DMS53 treated with DMSO at 0.1 percent for 48 hours (cell line): ENCODE measurements around the gene RANBP1.

Experiments
- DNase-seq: peaks from one replicate; lab custom pipeline; 2025; ENCODE audit not compliant: unreplicated experiment; lab: John Stamatoyannopoulos, UW

RANBP1 gene

DNA sequence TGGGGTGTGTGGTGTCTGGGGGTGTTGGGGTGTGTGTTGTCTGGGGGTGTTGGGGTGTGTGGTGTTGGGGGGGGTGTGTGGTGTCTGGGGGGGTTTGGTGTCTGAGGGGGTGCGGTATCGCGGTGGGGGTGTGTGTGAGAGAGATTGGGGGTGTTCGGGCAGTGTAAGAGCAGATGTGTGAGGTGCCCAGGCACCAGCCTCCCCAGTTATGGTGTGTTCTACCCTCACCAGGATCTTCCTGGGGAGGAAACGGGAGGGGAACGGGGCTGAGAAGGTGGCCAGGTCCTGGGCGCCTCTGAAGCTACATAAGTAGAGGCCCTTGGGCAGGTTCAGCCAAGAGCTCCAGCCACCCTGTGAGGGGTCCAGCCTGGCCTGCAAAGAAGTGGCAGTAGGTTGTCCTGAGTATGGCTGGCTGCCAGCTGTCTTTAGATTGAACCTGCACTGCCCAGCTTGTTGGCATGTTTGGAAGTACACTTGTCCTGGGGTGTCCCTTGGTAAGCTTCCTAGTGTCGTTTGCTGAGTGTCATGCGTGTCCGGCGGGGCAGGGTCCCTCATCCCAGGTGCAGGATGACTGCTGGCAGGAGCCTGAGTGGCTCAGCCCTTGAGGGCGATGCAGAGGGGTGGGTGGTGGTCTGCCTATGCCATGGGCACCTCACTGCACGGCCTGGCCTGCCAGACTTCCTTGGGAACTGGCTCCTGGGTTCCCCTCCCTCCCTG, 7.6 kb downstream of the RANBP1 start:
- no peak for DNase-seq

DNA sequence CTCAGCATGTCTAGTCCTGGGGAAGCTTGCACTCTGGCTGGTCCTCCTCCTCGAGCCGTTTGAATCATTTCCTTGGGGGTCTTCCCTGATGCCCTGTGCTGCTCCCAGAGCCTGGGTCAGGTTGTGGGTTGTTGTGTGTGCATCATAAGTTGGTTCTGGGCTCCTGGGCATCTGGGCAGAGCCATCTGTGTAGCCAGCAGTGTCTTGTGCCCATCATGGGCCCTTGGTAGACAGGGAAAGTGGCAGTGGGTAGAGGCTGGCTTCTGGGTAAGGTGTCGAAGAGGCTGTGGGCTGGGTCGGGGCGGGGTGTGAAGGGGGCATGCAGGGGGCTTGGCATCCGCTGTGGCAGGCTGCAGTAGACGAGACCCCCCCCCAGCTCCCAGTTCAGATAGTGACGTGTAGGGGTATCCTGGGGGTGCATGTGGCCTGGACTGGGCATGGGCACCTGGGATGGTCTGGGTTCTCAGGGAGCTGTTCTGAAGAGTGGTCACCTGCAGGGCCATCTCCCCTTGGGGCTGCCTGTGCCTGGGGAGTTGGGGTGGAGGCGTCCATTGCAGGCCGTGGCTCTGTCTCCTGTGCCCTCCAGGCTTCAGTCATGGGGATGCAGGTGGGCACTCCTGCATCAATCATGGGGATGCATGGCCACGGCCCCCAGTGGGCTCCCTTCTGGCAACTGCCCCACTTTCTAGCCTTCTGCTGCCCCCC, 8.3 kb downstream of the RANBP1 start:
- no peak for DNase-seq

DNA sequence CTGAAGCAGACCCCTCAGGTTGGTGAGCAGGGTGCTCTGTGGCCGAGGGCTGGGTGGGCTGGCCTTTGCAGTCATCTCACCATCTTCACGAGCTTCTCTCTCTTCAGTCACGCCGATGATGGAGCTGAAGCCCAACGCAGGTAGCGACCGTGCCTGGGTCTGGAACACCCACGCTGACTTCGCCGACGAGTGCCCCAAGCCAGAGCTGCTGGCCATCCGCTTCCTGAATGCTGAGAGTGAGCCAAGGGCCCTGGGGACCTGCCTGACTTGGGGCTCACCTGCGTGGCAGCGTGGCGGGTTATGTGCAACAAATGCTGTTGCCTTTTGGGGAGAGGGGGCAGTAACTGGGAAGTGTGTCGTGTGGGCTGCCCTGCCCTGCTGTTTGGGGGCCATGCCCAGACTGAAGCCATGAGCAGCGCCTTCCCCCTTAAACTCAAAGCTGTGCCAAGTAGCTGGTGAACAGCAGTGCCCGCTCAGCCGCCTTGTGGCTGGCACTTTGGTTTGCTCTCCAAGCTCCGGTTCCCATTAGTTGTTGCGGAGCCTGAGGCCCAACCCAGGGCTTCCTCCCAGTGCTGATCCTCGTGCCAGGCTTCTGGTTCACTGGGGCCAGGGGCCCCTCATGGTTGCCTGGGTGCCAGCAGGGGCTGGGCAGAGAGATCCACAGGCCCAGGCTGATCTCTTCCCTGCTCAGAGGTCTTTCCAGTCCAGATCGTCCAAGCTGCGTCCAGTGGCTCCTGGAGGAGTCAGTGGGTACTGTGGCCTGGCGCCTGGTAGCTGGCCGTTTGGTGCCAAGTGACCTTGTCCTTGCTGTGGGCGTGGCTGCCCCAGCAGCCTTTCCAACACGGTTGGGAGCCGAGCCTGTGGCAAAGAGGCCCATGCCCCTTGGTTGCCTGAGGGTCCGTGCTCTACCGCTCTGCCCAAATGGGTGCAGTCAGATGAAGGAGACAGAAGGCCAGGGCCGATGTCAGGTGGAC, 9.6 kb downstream of the RANBP1 start:
- DNase-seq = no peak

DNA sequence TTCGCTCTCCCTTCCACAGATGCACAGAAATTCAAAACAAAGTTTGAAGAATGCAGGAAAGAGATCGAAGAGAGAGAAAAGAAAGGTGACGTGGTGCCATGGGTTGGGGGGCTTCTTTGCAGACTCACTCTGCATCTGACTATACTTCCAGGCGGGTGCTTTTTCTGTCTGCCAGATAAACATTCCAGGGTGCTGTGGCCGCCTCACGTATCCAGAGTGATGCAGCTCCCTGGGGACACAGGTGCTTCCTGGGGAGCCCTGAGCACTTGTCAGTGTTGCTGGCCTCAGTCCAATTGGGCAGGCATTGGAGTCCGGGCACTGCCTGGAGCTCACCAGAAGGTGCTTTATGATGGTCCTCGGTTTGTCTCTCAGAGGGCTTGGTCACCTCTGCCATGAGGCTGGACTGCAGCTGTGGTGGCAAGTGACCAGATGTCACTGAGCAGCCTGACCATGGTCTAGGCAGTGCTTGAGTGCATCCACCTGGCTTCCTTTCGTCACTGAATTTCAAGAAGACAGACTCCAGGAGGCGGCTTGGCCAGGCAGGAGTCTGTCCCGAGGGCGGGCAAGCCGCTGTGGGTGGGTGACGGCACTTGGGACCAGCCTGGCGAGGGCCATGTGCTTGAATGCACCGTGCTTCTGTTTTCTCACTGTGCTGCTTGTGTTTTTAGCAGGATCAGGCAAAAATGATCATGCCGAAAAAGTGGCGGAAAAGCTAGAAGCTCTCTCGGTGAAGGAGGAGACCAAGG, 10.6 kb downstream of the RANBP1 start:
- DNase-seq = no peak

DNA sequence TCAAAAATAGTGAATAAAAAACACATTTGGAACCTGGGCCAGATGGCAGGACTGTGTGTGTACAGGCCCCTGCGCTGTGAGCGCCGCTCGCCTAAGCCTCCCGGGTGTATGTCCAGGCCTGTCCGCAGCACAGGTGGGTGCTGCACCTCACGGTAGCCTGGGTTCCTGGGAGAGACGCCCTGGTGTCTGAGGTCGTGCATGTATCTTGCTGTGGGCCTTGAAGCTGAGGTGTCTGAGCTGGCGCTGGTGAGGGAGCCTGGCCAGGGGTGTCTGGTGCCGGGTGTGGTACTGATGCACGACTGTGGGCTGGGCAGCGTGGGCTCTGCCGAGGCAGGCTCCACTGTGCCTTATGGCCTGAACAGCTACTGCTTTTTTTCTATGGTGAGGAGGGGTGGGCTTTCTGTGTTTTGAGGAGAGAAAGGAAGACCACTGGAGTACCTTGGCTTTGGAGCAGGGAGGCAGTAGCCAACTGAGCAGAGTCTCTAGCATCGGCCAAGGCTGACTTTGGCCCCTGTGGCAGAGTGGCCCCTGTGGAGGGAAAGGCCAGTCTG, 11.5 kb downstream of the RANBP1 start:
- no peak for DNase-seq

DNA sequence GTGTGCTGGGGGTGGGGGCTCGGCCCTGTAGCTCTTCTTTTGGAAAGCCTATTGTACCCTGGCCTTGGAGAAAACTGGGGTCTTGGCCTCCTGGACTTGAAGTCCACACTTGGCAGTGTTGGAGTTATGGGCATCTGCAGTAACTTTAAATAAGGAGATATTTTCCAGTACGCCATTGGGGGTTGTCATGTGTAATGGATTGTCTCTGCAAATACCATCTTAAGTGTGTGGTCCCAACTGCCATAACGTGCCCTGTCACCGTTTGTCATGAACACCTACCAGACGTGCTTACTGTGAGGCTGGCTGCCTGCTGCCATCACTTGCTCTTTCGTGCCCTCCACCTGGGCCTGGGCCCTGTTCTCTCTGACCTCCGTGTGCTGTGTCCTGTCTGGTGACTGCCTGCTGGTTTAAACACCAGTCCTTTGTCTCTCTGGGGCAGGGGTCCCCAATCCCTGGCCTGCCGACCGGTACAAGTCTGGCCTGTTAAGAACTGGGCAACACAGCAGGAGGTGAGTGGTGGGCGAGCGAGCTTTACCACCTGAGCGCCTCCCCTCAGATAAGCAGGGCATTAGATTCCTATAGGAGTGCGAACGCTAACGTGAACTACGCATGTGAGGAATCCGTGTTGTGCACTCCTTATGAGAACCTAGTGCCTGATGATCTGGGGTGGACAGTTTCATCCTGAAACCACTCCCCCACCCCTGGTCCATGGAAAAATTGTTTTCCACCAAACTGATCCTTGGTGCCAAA, 12.1 kb downstream of the RANBP1 start:
- DNase-seq = no peak

DNA sequence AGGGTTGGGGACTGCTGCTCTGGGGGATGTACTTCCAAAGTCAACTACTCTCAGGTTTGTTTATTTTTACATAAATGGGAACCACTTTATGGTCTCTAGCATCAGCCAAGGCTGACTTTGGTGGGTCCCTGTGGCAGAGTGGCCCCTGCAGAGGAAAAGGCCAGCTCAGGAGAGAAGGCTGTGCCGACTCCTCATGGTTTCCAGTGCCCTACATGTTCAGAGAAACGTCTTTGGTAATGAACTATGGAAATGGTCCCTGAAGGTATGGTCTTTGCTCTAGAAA, 12.7 kb downstream of the RANBP1 start:
- no peak for DNase-seq

DNA sequence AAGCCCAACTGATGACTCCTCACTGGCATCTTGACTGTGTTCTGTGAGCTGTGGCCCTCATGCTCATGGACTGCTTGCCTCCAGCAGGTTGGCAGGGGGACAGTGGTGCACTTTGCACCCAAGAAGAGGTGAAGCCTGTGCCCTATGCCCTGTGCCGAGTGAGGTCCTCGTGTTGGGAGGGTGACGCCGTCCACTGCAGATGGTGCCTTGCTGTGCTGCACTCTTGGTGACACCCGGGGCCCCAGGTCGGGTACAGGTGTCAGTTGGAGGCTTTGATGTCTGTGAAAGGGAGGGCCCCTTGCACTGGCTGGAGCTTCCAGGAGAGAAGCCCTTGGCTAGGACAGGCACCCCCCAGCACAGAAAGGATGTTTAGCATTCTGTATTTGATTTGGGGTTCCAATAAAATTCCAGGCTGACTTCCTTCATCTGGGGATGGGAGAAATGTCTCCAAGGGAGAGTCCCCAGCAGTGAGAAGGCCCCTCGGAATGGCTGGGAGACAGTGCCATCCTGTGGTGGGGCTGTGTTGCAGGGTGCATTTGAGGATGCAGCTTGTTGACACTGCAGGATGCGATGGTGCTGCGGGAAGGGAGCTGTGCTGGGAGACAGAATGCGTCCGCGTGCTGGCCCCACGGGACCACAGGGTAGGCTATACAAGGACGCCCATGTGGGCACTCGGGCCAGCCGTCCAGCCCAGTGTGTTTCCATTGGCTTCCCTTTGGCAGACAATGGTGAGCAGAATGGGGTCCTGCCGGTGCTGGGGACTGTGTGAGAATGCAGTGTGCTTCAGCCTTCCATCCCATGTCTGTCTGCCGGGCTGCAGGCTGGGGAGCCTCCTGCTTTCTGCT, 13.2 kb downstream of the RANBP1 start:
- DNase-seq = no peak

DNA sequence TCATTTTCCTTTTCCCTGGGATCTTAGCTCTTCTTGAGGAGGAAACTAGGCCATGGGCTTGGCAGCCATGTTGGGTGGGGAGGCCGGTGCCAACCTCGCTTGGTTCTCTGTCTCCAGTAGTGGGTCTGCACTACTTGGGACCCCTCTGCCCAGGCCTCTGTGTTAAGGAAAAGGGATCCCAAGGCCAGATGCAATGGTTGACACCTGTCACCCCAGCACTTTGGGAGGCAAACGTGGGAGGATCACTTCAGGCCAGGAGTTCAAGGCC, 13.8 kb downstream of the RANBP1 start:
- DNase-seq = no peak

DNA sequence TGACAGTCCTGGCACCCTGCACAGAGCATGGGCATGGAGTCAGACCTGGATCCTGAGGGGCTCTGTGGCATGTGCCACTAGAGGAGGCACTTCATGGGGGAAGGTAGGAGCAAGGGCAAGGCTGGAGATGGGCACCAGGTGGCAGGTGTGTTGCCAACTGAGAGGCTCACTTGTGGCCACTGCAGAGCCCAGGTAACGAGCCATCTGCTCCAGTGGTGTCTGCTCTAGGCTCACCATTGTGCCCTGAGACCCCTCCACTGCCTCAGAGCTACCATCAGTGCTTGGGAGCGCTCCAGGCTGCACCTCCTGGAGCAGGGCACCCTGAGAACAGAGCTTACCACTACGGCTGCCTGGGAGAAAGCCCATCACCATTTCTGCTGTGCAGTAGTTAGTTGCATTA, 14.4 kb downstream of the RANBP1 start:
- no peak for DNase-seq

DNA sequence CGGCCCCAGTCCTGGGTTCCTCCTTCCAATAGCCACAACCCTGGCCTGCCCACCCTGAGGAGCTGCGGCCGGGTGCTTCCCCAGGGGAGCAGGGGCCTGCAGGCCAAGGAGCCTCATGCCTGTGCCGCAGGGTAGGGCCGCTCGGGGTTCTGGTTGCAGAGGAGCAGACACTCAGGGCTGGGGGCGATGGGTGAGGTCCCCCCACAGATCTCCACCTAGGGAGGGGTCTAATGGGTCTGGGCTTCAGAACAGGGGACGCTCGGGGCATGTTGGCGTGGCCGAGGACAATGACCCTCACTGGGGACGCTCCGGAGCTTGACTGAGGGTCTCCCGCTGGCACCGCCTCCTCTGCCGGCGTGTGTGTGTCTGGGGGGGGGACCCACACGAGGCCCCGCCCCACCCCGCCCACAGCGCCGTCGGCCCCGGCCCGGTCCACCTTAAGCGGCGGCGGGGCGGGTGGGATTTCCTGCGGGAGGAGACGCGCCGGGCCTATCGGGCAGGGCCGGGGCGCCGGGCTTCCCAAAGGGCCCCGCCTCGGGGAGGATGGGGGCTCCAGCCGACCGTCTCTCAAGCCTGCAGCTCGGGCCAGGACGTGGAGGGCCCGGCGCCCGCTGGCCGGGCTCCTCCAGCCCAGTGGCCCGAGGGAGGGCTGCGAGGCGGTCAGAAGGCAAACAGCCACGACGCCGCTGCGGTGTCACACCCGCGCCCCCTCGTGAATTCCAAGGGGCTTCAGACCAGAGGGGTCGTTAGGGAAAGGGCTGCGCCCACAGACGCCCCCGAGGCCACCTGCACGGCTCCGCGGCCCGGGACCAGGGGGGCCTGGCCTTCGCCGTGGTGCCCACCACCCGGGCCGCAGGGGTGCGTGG, 15.1 kb downstream of the RANBP1 start:
- no peak for DNase-seq

DNA sequence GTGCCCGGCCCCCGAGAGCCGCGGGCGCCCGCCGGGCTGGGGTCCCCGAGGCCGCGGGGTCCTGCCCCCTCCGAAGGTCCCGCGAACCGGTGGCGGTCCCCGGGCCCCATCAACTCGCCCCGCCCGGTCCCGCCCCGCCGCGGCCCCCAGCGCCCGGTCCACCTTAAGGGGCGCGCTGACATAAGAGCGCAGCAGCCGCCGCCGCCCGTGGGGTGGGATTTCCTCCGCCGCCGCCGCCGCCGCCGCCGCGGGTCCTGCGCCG, 15.6 kb downstream of the RANBP1 start, which contains the start of gene ZDHHC8:
TSS of gene ZDHHC8 (plus strand) at position 208 of the 262 bp plus-strand sequence. CDS start 144 bp downstream, outside the sequence.
- DNase-seq = no peak

DNA sequence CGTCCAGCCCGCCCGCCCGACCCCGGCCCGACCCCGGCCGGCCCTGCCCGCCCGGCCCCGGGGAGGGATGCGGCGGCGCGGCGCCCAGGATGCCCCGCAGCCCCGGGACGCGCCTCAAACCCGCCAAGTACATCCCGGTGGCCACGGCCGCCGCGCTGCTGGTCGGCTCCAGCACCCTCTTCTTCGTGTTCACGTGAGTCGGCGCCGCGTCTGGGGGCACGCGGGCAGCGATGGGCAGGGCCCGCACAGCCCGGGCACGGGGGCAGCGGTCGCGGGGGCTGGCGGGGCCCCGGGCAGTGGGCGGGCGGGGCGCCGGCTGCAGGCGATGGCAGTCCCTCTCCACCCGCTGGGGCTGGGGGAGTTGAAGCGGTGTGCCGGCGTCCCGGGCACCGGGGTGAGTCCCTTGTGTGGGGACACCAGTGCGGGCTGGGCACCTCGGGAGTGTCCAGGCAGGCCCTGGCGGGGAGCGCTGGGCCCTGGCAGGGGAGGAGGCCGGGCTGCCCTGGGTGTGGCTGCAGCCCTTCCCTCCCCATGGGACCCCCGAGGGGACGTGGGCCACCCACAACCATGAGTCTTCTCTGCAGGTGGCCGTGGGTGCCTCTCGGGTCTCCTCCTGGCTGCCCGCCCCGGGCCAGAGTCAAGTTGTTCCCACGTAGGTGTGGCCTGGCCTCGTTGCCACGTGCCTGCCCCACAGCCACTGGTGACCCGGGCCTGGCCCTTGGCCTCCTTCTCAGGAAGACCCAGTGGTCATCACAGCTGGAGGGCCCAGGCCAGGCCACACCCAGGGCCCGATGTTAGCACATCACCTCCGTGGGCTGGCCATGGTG, 16.2 kb downstream of the RANBP1 start:
- DNase-seq = no peak

DNA sequence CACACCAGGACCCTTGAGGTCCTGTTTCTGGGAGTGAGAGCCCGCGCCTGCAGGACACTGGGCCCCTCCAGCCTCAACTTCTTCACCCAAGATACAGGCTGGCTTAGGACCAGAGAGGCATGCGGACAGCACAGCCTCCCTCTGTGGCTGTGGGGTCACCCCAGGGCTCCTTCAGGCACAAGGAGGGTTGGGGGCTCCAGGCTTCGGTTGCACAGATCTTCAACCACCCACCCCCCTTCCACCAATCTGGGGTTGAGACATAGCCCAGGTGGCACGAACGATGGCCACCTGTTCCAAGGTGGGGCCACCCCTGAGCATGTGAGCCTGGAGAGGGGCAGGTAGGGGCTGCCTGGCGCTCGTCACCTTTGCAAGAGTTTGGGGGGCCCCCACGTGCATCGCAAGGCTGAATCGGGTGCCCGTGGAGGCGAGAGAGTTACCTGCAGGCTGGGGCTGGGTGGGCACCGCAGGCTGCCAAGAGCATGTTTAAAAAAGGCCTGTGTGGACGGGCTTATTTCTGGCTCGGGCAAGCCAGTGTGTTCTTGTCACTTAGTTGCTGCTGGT, 16.9 kb downstream of the RANBP1 start:
- no peak for DNase-seq

DNA sequence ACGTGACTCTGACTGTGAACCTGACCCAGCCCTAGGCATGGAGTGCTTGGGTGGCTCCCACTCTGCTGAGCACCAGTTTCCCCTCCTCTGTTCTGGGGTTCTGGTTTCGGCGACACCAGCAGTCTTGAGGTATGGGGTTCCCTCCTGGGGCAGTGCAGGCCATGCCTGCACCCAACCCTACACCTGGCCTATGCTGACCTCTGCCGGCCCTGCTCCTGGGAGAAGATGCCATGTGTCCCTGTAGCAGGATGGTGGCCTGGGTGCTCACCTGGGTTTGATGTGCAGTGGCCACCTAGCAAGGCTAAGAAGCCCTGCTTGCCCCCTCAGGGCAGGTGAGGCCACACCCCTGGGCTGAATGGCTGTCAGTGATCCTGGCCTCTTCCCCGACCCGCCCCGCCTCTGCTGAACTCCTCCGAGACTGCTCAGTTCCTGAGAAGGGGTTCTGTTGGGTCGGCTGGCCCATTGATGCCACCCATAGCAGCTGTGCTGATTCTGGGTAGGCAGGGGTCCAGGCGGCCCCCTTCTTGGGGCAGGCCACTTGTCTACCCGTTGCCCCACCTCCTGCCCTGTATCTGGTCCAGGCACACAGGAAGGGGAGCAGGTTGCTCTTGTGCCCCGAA, 18.1 kb downstream of the RANBP1 start:
- no peak for DNase-seq

DNA sequence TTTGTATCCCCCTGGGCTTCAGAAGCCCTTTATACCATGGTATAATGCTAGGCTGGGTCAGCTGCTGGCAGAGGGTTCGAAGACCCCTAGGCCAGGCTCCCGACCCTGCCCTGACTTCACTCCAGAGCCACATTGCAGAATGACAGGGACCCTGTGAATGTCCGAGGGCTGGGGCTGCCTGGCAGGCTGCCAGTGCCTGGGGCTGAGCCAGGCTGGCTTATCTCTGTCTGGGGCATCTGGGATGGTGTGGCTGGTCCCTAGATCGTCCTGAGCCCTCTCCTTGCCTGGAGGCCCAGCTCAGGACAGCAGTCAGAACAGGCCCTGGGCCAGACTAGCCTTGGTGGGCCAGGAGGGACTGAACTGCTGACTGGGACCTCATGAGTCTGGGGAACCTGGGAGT, 19.4 kb downstream of the RANBP1 start:
- no peak for DNase-seq
